ENCODE measurements around the gene SLC45A1.

Gene SLC45A1

DNA sequence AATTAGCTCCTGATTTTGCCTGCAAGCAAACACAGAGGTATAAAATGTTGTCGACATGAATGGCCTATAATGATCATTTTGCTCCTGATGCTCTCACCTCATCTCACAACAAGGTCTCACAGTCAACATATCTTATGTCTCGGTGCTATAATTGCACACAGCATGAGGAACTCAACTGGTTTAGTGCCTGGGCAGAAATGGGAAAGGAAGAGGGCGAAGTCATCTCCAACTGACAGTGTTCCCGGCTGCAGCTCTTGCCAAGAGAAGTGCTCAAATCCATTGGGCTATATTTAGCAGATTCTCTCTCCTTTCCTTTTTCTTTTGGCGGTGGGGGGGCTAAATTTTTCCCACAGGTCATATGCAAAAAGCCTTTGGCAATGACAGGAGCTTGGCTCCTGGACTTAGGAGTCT is 53.0 kb downstream of the SLC45A1 start:
- TF ChIP-seq, protein P1, sequence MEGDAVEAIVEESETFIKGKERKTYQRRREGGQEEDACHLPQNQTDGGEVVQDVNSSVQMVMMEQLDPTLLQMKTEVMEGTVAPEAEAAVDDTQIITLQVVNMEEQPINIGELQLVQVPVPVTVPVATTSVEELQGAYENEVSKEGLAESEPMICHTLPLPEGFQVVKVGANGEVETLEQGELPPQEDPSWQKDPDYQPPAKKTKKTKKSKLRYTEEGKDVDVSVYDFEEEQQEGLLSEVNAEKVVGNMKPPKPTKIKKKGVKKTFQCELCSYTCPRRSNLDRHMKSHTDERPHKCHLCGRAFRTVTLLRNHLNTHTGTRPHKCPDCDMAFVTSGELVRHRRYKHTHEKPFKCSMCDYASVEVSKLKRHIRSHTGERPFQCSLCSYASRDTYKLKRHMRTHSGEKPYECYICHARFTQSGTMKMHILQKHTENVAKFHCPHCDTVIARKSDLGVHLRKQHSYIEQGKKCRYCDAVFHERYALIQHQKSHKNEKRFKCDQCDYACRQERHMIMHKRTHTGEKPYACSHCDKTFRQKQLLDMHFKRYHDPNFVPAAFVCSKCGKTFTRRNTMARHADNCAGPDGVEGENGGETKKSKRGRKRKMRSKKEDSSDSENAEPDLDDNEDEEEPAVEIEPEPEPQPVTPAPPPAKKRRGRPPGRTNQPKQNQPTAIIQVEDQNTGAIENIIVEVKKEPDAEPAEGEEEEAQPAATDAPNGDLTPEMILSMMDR (conservative IDR thresholded peaks at IDR 0.05; ENCODE audit: low read depth, low read length): no peak
- DNase-seq (ENCODE audit: low read depth): no peak
- H3K4me3 ChIP-seq (ENCODE audit: low read depth, low read length): no peak overlapping the region

DNA sequence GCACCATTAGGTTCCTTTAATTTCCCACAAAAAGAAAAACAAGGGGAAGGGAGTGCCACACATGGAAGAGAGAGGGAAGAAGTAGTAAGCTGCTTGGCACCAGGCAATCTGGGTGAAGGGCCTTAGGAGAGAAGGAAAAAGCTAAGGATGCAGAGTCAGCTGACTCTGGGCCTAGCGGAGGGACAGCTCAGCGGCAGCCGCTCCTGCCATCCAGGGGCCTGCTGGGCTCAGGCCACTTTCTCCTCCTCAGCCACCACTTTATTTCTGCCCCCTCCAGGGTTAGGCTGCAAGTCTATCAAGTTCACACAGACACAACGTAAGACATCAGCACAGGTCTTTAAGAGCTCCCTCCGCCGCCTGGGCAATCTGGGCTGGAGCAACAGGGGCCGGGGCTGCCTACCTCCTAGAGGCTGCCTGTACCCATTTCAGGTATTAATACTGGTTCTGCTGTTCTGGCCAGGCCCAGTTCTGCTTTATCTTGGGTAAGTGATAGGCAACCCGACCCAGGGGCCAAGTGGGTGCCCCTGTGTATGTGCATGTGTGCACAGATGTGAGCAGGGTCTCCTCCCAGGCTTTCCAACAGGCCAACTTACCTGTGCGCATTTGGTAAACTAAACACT is 53.6 kb downstream of the SLC45A1 start:
- no peak for DNase-seq (ENCODE audit: low read depth)
- TF ChIP-seq, protein P1 (conservative IDR thresholded peaks at IDR 0.05; ENCODE audit: low read depth, low read length): no peak
- no peak overlapping the region for H3K4me3 ChIP-seq (ENCODE audit: low read depth, low read length)

DNA sequence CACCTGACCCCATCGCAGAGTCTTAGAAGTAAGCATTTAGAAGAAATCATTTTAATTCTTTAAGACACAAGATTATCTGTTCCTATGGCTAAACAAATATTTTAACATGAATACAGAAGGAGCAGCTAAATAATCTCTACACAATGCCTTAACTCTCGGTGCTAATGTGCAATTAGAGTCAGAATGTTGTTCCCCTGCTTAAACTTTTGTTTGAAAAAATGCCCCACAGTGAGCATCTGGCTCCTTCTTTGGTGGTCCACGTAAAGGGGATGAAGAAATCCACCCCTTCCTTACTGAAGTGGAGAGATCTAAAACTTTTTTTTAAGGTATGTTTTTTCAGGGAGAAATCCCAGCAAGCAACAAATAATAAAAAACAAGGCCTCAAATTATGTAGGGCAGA is 55.2 kb downstream of the SLC45A1 start:
- no peak for DNase-seq (ENCODE audit: low read depth)
- TF ChIP-seq, protein P1 (conservative IDR thresholded peaks at IDR 0.05; ENCODE audit: low read depth, low read length): no peak
- H3K4me3 ChIP-seq (ENCODE audit: low read depth, low read length): no peak overlapping the region

DNA sequence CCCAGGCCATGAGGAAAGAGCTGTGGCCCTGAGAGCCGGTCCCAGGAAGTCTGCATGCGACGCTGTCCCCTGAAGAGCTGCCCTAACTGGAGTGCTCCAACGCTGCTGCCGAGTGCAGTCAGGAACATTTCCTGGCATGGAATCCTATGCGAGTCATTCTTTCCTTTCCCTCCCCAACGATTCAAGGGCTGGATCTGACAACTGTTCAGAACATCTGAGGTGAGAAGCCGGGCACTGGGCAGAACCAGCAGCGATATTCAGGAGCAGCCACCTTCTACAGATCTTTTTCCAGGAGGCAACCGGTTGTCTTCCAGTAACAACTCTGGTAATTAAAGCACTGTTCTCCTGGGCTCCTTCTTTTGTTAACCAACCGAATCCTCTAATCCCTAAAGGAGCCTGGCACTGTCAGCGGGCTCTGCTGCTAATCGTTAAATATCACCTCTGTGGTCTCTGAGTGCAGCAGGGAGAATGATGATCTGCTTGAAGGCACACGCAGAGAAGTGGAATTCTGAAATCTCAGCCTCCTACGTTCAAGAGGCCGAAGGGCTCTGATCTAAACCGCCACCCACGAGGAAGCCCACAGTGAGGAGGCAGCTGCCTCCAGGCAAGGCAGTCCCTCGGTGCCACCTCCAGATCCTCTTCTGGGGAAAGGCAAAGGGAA is 55.8 kb downstream of the SLC45A1 start:
- TF ChIP-seq, protein P1 (conservative IDR thresholded peaks at IDR 0.05; ENCODE audit: low read depth, low read length): no peak
- DNase-seq (ENCODE audit: low read depth): peak; percentile 79

DNA sequence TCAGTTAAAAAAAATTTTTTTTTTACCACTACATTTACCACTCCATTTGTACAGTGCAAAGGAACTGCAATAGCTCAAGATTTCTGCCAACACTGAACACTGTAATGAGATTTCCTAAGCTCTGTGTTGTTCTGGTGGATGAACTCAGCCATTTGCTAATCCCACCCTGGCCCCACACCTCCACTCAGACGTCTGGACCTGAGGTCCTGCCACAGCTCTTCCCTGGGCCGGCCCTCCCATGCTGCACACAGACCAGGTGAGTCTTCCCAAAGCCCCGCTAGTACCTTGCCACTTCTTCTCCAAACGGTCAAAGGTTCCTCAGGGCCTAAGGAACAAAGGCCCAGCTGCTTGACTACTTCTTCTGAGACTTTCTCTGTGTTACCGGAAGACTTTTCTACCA is 56.4 kb downstream of the SLC45A1 start:
- TF ChIP-seq, protein P1 (conservative IDR thresholded peaks at IDR 0.05; ENCODE audit: low read depth, low read length): no peak
- no peak overlapping the region for H3K4me3 ChIP-seq (ENCODE audit: low read depth, low read length)
- no peak for DNase-seq (ENCODE audit: low read depth)

More for the DNA sequence above, 55.8 kb downstream of the SLC45A1 start:
- H3K4me3 ChIP-seq (ENCODE audit: low read depth, low read length): no peak overlapping the region

DNA sequence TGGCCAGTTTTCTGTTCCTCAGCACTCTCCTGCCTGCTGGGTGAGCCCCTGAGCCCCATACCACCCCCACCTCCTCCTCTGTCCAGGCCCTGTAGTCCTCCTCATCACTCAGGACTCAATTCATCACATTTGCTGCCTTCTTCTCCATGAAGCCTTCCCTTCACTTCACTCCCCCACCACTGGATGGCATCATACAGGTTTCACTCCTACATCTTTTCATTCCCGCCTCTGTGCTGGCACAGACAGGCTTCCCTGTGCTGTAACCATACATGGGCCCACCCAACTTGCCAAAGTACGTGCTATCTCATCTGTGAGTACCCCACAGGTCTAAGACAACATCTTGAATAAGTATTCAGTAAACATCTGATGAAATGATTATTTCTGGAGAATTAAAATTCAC is 56.9 kb downstream of the SLC45A1 start:
- TF ChIP-seq, protein P1 (conservative IDR thresholded peaks at IDR 0.05; ENCODE audit: low read depth, low read length): peak; percentile 69
- H3K4me3 ChIP-seq (ENCODE audit: low read depth, low read length): no peak overlapping the region
- DNase-seq (ENCODE audit: low read depth): peak; percentile 63

DNA sequence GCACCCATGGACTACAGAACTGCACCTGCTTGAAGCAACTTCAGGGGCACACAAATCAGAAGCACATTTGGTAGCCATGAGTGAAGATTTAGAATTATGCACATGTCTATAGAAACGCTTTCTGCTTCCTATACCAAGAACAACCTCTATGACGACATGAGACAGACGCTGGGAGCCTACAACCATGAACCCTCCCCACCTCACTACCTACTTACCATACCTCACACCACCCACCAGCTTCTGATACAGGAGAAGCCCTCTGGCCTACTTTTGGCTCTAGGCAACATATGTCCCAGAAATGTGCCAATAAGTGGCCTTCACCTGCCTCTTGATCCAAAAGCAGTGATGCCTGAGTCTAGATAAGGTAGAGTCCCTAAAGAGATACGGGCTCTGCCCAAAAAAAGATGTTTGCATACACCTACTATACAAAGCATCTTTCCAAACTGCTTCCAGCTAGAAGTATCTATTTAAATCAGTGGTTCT is 58.5 kb downstream of the SLC45A1 start:
- no peak overlapping the region for H3K4me3 ChIP-seq (ENCODE audit: low read depth, low read length)
- TF ChIP-seq, protein P1 (conservative IDR thresholded peaks at IDR 0.05; ENCODE audit: low read depth, low read length): no peak
- no peak for DNase-seq (ENCODE audit: low read depth)
